Effector memory CD4-positive, alpha-beta T cell (primary cell): Measurements from ENCODE around the gene PSMB7.

Experiments
- DNase-seq, 3 donors: peaks; one replicate each; pipeline ENCODE4 v3.0.0-alpha.2; 2020
- H3K27ac ChIP-seq: 2 replicates; pipeline ENCODE4 v1.7.0; 2013; ENCODE audit warnings: mild to moderate bottlenecking, low read length, moderate library complexity; ENCODE audit not compliant: insufficient read depth, poor library complexity, severe bottlenecking
- H3K27me3 ChIP-seq: replicated peaks from 2 replicates; pipeline ENCODE4 v1.7.0; 2013; ENCODE audit warnings: mild to moderate bottlenecking, low read length; ENCODE audit not compliant: insufficient read depth, control insufficient read depth, poor library complexity, severe bottlenecking
- H3K36me3 ChIP-seq: 2 replicates; pipeline ENCODE4 v1.7.0; 2013; ENCODE audit warnings: mild to moderate bottlenecking, low read length, moderate library complexity; ENCODE audit not compliant: control insufficient read depth, insufficient read depth
- H3K4me1 ChIP-seq: 2 replicates; pipeline ENCODE4 v1.7.0; 2013; ENCODE audit warnings: low read length, mild to moderate bottlenecking; ENCODE audit not compliant: control insufficient read depth, insufficient read depth, poor library complexity, severe bottlenecking
- H3K4me3 ChIP-seq: 2 replicates; pipeline ENCODE4 v1.7.0; 2013; ENCODE audit warnings: low read length, low read depth, mild to moderate bottlenecking; ENCODE audit not compliant: insufficient read depth, poor library complexity, severe bottlenecking
- H3K9me3 ChIP-seq: 2 replicates; pipeline ENCODE4 v1.7.0; 2013; ENCODE audit warnings: mild to moderate bottlenecking, low read length, moderate library complexity; ENCODE audit not compliant: control insufficient read depth

The PSMB7 gene

GRCh38 chr9:124312290-124313265 lies 102.7 kb downstream of the PSMB7 start:
- Histone ChIP-seq H3K27ac (no peak overlapping the region), H3K27me3 (no peaks in the 10 kb centered on the region), H3K9me3 (no peaks in the 10 kb centered on the region), H3K4me1 (no peaks in the 10 kb centered on the region), H3K36me3 (peaks cover 3% of the 10 kb centered on the region), H3K4me3 (no peak overlapping the region)
- no peak for DNase-seq

- peaks cover 3% of the 10 kb centered on the region for H3K36me3 ChIP-seq
- H3K27me3 ChIP-seq: no peaks in the 10 kb centered on the region
- H3K9me3 ChIP-seq: no peaks in the 10 kb centered on the region
- no peak for DNase-seq
- no peak overlapping the region for H3K27ac ChIP-seq
- H3K4me3 ChIP-seq: no peak overlapping the region
- H3K4me1 ChIP-seq: no peaks in the 10 kb centered on the region
These were observed 104.0 kb downstream of the PSMB7 start for GRCh38 chr9:124311283-124311682.

- no peaks in the 10 kb centered on the region for H3K27me3 ChIP-seq
- no peak for DNase-seq
- H3K4me3 ChIP-seq: no peak overlapping the region
- H3K27ac ChIP-seq: no peak overlapping the region
- H3K36me3 ChIP-seq: peaks cover 3% of the 10 kb centered on the region
- H3K4me1 ChIP-seq: no peaks in the 10 kb centered on the region
- no peaks in the 10 kb centered on the region for H3K9me3 ChIP-seq
These were observed 105.6 kb downstream of the PSMB7 start for GRCh38 chr9:124309667-124310084.

- DNase-seq: no peak
These were observed 106.4 kb downstream of the PSMB7 start for GRCh38 chr9:124308606-124309491.

GRCh38 chr9:124307379-124308030 lies 107.7 kb downstream of the PSMB7 start:
- no peaks in the 10 kb centered on the region for H3K36me3 ChIP-seq
- H3K27me3 ChIP-seq: no peaks in the 10 kb centered on the region
- H3K4me3 ChIP-seq: no peak overlapping the region
- no peaks in the 10 kb centered on the region for H3K9me3 ChIP-seq
- H3K4me1 ChIP-seq: no peaks in the 10 kb centered on the region
- DNase-seq: no peak
- H3K27ac ChIP-seq: no peak overlapping the region

More at GRCh38 chr9:124308606-124309491, 106.4 kb downstream of the PSMB7 start:
- H3K27ac ChIP-seq: no peak overlapping the region
- no peaks in the 10 kb centered on the region for H3K27me3 ChIP-seq
- H3K9me3 ChIP-seq: no peaks in the 10 kb centered on the region
- no peak overlapping the region for H3K4me3 ChIP-seq
- no peaks in the 10 kb centered on the region for H3K4me1 ChIP-seq
- peaks cover 3% of the 10 kb centered on the region for H3K36me3 ChIP-seq

GRCh38 chr9:124306098-124306735 lies 109.0 kb downstream of the PSMB7 start:
- Histone ChIP-seq H3K27me3 (no peaks in the 10 kb centered on the region), H3K27ac (no peak overlapping the region), H3K36me3 (no peaks in the 10 kb centered on the region), H3K4me3 (no peak overlapping the region), H3K4me1 (no peaks in the 10 kb centered on the region), H3K9me3 (no peaks in the 10 kb centered on the region)
- no peak for DNase-seq

- H3K27ac ChIP-seq: no peak overlapping the region
These were observed 111.0 kb downstream of the PSMB7 start for GRCh38 chr9:124304285-124304684.

GRCh38 chr9:124303762-124304161 lies 111.5 kb downstream of the PSMB7 start:
- H3K4me3 ChIP-seq: no peak overlapping the region
- no peak for DNase-seq
- no peaks in the 10 kb centered on the region for H3K4me1 ChIP-seq
- H3K27ac ChIP-seq: no peak overlapping the region
- no peaks in the 10 kb centered on the region for H3K9me3 ChIP-seq
- H3K27me3 ChIP-seq: no peaks in the 10 kb centered on the region
- no peaks in the 10 kb centered on the region for H3K36me3 ChIP-seq

More at GRCh38 chr9:124304285-124304684, 111.0 kb downstream of the PSMB7 start:
- Histone ChIP-seq H3K4me1 (no peaks in the 10 kb centered on the region), H3K36me3 (no peaks in the 10 kb centered on the region), H3K27me3 (no peaks in the 10 kb centered on the region), H3K4me3 (no peak overlapping the region), H3K9me3 (no peaks in the 10 kb centered on the region)
- DNase-seq: no peak
